IPS-NIHi7 (cell line): ENCODE results near the gene SLC49A4.
"Not testable (repeated sequence)": the region's sequence is repeated elsewhere in the genome, so short reads cannot be mapped to it uniquely, and the experiment has no call there.

Experiments
- DNase-seq: peaks from one replicate; pipeline ENCODE4 v3.0.0; 2012; ENCODE audit warnings: mixed read lengths; ENCODE audit errors: extremely low spot score

SLC49A4 gene, protein sequence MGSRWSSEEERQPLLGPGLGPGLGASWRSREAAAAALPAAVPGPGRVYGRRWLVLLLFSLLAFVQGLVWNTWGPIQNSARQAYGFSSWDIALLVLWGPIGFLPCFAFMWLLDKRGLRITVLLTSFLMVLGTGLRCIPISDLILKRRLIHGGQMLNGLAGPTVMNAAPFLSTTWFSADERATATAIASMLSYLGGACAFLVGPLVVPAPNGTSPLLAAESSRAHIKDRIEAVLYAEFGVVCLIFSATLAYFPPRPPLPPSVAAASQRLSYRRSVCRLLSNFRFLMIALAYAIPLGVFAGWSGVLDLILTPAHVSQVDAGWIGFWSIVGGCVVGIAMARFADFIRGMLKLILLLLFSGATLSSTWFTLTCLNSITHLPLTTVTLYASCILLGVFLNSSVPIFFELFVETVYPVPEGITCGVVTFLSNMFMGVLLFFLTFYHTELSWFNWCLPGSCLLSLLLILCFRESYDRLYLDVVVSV

DNA sequence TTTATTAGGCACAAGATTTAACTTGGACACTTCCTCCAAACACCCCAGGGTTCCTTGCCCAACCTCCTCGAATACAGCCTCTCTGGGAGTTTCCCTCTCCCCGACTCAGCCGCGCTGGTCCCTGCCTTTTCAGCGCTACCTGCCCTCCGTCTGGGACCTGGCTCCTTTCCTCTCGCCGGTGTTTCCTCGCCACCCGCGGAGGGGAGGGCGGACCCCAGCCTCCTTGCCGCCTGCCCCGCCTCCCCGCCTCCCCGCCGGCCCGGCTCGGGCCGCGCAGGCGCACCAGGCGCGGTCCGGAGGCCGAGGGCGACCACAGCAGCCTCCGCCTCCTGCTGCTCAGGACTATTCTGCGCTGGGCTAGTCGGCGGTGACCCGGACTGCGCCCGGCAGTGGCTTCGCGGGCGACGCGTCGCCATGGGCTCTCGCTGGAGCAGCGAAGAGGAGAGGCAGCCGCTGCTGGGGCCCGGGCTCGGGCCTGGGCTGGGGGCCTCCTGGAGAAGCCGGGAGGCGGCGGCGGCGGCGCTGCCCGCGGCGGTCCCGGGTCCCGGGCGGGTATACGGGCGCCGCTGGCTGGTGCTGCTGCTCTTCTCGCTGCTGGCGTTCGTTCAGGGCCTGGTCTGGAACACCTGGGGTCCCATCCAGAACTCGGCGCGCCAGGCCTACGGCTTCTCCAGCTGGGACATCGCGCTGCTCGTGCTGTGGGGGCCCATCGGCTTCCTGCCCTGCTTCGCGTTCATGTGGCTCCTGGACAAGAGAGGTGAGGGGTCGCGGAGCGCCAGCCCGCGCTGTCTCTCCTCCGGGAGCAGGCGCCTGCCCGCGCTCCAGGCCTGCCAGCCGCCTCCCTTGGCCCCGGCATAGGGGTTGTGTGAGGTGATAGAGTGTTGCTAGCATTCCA lies at the start of gene SLC49A4:
TSS of gene SLC49A4 (plus strand) at position 291 of the 895 bp plus-strand sequence. CDS start at position 415, 124 bp downstream.
- DNase-seq = peak; percentile 94

DNA sequence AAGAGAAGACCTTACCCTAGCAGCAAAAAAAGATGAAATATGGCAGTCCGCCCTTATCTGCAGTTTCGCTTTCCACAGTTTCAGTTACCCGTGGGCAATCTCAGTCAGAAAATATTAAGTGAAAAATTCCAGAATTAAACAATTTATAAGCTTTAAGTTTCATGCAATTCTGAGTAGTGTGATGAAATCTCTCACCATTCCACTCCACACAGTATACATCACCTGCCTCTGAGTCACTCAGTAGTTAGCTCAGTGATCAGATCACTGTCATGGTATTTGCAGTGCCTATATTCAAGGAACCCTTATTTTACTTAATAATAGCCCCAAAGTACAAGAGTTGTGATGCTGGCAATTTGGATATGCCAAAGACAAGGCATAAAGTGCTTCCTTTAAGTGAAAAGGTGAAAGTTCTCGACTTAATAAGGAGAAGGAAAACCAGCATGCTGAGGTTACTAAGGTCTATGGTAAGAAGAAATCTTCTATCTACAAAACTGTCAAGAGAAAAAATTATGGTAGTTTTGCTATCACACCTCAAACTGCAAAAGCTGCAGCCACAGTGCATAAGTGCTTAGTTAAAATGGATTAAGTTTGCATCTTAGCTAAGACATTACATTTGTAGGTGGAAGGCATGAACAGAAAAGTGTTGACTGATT lies 49.4 kb upstream of the SLC49A4 start:
- no peak for DNase-seq

DNA sequence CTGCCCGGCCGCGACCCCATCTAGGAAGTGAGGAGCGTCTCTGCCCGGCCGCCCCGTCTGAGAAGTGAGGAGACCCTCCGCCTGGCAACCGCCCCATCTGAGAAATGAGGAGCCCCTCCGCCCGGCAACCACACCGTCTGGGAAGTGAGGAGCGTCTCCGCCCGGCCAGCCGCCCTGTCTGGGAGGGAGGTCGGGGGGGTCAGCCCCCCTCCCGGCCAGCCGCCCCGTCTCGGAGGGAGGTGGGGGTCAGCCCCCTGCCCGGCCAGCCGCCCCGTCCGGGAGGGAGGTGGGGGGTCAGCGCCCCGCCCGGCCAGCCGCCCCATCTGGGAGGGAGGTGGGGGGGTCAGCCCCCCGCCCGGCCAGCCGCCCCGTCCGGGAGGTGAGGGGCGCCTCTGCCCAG lies 47.6 kb upstream of the SLC49A4 start:
- not testable (repeated sequence) for DNase-seq

DNA sequence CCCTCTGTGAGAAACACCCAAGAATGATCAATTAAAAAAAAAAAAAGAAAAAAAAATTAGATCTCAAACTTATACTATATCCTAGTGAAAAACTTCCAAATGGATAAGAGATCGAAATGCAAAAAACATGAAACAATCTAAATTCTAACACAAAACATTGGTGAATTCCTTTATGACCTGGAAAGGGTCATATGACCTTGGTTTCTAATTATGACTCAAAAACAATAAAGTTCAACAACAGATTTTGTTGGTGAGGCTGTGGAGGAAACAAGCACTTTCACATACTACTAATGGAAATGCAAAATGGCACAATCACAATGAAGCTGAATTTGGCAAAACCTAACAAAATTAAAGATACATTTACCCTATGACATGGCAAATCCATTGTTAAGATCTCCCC lies 46.5 kb upstream of the SLC49A4 start:
- DNase-seq = no peak

DNA sequence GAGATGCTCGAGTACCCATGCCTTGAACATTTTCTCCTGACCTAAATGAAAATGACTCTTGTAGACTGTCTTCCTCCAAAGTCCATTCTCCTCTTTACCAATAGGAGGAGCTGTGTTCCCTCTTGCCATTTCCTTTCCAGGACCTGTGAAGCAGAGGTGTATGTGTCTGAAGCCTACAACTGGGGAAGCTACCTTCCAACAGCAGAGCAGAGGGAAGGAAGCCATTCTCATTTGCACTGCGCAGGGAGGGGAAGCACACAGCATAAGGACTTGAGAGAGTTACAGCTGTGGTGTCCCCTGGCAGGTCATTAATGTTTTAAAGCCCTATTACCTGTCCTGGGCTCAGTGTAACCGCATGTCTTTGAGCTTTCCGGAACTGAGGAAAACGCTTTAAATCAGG lies 39.9 kb upstream of the SLC49A4 start:
- peak; percentile 82 for DNase-seq

DNA sequence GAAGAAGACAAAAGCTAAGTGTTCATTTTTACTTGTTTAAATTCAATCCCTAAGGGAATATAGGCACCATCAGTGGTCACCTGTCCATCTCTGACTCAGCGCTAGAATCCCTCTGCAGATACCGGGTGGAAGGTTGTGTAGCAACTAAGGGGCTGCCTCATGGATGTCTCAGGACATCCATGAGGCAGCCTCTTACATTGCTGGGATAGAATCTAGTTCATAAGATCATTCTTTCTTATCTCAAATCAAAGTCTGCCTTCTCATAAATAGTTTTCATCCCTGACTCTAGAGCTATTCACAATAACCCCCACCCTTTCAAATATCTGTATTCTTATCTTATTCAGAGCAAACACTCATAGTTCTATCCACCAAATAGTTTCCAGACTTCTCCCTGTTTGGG lies 39.4 kb upstream of the SLC49A4 start:
- DNase-seq = no peak

DNA sequence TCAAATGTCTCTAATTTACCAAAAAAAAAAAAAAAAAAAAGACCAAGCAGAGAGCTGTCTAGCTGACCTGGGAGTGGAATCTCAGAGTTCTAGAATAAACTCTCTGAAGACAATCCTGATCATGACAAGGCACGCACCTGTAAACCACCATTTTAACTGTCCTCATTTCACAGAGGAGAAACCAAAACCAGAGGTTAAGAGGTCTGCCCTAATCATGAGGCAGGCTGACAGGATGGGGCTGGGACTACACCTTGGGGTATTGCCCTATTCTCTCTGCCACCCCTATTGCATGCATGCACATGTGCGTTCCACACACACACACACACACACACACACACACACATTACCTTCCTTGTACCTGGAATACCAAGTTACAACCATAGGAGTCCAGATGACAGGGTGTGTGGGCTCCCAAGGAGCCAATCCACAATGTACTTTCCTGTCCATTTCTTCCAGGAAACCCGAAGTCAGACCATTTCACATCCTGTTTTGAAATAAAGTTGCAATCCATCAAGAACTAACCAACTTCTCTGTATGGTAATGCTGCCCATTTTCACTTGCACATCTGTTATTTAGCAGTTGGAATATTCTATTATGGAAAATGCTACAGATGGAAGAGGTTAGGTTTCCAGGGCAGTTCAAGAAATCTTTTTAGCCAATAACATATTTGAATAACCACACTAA lies 35.9 kb upstream of the SLC49A4 start:
- no peak for DNase-seq

DNA sequence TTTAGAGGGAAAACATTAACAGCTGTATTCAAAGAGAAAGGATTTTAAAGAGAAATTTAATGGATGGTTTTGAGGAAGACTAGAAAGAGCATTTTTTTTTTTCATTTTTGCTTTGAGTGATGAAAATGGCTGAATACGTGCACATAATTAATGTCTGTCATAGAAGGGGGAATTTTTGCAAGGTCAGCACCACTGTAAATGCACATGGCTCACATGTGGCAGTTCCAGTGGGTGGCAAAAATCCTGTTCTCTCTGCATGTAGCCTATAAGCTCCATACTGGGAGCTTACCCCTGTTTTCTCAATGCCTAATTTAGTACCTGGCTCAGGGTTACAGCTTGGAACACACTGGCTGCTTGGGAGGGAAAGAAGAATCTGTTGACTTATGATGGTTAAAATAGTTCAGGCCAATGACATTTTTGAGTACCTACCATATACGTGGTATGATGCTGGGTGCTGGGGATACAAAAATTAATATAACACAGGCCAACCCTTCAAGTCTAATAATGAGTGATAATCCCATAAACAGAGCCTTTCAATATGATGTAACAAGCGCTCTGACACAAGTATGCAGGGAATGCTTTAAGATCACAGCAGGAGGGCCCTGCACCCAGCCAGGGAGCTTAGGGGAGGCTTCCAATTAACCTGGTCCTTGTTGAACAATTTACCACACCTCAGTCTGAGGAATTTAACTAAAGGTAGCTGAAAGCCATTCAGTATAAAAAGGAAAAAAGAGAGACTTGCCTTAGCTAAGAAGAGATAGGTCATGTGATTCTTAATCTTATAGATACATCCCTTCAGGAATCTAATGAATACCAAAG lies 34.2 kb upstream of the SLC49A4 start:
- peak; percentile 62 for DNase-seq

DNA sequence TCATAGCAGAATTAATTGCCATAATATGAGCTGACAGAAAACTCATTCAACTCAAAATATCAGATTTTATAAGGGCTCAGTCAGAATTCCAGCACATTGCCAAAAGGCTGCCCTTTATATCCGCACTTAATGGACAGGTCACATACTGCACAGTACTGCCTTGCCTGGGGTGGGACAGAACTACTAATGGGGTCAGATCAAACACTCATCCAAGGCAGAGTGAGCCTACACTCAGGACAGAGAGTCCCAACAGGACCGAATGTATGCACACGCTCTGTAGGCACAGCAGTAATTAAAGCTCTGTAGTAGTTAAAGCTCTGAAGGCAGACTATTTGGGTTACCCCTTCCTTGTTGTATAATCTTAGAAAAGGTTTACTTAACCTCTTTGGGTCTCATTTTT lies 28.4 kb upstream of the SLC49A4 start:
- no peak for DNase-seq

DNA sequence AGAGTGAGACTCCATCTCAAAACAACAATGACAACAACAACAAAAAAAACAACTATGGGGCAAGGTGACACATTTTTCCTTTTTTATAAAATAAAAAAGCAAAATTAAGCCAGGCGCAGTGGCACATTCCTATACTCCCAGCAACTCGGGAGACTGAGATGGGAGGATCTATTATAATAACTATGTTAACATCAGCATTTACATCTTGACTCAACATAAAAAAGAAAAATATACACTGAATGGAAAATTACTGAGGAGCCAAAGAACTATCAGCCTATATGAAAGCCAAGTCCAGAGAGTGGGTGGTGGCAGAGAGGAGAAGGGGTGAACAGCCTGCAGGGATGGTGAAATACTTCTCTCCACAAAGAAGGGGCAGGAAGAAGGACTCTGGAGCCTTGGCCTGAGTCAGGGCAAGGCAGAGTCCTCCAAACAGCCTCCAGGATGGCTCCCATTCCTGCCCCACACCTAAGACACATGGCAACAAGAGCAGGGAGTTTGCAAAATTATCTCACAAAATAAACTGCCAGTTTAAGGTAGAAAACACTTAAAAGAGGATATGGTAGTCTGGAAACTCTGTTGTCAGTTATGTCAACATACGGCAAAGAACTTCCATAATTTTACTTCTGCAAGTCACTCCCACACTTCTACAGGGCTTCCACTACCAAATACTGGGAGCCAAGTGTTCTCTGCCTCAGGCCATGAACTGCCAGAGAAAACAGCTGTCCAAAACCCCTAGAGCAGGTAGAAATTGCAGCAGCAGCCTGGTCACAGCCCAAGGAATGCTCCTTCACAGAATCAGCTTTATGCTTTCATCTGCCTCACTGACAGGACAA lies 27.1 kb upstream of the SLC49A4 start:
- no peak for DNase-seq

DNA sequence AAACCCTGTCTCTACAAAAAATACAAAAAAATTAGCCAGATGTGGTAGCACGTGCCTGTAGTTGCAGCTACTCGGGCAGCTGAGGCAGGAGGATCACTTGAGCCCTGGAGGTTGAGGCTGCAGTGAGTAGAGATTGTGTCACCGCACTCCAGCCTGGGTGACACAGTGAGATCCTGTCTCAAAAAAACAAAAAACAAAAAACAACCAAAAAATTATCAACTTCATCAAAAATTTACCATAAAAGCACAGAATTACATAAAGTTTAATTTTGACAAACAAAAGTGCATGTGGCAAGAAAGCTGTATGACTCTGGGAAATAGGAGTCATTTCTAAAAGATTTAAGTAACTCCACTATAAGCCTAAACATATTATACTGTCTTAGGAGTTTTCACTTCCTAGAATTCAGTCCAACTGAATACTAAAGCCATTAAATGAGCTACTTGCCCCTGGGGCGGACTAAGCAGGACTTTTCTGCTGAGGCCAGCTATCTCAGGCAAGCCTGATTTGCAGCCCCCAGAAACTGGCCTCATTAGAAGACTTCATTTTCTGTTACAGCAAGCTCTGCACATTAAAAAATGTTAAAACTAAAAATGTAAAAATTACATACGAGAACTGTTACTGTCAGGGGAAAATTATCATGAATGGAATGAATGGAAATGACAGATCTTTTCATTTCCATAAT lies 24.2 kb upstream of the SLC49A4 start:
- DNase-seq = no peak

DNA sequence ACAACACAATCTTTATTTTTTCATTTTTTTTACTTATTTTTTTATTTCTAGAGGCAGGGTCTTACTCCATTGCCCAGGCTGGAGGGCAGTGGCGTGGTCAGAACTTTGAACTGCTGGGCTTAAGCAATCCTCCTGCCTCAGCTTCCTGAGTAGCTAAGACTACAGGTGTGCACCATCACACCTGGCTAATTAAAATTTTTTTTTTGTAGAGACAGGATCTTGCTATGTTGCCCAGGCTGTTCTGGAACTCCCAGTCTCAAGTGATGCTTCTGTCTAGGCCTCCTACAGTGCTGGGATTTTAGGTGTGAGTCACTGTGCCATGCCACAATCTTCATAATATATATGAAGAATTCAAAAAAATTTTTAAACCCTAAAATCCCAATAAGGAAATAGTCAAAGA lies 22.0 kb upstream of the SLC49A4 start:
- DNase-seq = no peak

DNA sequence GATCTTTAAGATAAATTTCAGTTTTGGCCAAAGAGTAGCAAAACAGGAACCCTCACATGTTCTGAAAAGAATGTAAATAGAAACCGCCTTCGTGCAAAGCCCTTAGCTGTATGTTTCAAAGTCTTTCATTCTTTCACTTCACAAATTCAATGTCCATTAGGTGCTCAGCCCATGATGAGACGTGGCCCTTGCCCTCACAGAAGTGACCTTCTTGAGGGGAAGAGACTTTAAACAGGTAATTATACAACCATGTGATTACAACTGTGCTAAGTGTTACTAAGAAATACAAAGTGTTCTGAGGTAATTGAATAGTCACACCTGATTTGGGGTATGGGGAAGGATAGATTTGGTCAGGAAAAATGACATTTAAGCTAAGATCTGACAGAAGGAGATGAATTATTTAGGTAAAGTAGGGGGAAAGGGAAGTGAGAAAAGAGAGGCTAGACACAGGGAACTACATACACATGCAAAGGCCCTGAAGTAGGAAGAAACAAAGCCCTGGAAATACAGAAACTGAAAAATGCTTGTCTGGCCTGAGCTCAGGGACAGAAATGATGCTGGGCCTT lies 20.8 kb upstream of the SLC49A4 start:
- DNase-seq = no peak

DNA sequence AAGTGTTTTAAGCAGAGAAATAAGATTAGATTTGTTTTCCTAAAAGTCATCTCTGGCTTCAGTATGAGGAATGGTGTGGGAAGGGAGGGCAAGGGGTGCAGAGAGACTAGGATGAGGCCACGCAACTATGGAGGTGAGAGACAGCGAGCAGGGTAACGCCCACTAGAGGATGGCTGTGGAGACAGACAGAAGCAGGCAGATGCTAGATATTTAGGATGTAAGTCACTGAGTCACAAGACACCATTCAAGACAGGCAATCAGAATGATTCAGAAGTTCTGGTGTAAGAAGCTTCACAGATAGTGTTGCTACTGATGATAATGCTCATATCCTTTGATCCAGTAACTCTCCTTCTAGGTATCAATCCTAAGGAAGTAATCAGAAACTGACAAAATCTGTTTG lies 20.3 kb upstream of the SLC49A4 start:
- peak; percentile 45 for DNase-seq

DNA sequence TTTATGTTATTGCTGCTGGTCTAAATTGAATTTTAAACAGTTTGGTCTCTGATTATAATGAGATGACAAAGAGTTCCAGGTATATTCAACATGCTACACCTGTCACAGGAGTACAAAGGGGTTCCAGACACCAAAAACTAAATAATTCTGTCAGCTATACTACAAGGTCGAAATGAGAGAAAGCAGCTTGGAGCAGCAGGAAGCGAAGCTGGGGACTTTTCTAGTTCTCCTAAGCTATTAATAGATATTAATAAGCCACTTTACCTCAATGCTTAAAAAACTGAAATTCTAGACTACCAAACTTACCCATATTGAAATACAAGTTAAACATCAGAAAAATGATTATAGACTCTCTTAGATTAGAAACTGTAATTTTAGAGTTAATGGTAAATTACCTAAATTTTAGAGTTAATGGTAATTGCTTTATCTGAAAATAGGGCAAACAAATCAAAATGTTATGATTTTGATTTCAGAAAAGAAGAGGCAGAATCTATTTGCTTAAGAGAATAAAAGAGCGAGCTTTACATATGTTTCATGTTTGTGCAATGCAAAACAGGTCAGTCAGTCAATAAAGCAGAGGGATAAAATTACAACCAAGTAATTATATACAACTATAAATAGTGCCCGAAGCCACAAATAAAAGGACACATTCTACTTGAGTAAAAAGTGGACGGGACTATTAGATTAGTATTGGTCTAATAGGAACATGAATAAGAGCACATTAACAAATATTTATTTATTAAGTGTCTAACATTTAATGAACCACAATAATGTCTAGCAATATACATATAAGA lies 18.0 kb upstream of the SLC49A4 start:
- no peak for DNase-seq

DNA sequence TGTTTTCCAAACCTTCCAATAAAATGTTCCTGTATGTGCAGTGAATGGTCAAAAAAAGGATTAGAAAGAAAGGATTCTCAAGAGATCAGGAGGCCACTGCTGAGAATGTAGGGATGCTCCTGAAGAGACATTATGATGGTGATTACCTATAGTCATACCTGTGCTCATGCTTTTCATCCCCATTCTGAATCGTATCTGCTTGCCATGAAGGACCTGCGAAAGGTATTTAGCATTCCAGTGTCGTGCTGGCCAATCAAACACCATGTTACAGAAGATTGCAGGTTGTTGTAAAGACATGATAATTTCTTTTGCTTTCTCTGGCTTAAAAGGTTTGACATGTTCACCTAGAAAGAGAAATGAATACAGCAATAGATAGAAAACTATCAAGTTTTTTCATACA lies 17.3 kb upstream of the SLC49A4 start:
- DNase-seq = no peak

DNA sequence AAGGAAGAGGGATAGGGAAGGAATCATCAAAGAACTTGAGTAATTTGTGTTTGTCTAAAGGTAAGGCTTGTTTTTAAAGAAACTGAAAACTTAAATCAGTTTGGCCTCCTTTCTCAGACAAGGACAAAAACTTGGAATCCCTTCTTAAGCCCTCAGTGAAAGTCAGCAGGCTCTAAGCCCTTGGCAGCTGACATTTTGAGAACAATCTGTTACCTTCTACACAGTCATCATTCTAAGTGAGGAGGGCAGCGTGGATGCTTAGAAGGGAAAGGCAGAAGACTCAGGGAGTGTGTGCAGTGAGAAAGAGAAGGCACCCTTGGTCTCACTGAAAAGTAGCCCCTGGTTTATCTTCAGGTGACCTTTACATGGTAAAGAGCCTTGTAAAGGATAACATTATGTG lies 12.1 kb upstream of the SLC49A4 start:
- DNase-seq = no peak

DNA sequence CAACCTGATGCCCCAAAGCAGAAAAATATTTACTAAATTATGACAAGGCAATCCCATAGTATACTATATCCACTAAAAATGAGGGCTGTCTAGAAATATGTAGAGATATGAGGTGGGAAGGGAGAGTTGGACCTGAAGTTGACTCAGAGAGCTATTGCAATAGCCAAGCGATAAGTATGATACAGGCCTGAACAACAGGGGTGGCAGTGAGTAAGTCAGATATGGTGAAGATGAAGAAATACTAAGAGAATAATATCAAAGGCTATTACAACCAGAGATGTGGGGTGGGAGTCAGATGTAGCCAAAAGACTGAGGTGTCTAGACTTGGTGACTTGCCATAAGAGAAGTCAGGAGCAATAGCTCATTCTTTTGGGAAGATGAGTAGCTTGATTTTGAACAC lies 10.4 kb upstream of the SLC49A4 start:
- DNase-seq = no peak
